GM06990 (cell line): Measurements from ENCODE around the gene JAKMIP3.

Experiments used
- DNase-seq: peaks from one replicate; pipeline ENCODE4 v3.0.0-alpha.2; 2011; ENCODE audit not compliant: insufficient read length; ENCODE audit errors: extremely low read depth
- H3K27me3 ChIP-seq: replicated peaks from 2 replicates; pipeline ENCODE4 v1.6.0; 2011; ENCODE audit warnings: low read length; ENCODE audit not compliant: control insufficient read depth, insufficient read depth
- H3K36me3 ChIP-seq: 2 replicates; pipeline ENCODE4 v1.5.1; 2011; ENCODE audit warnings: low read length; ENCODE audit not compliant: control insufficient read depth, insufficient read depth
- H3K4me3 ChIP-seq: replicated peaks from 2 replicates; pipeline ENCODE4 v1.5.1; 2011; ENCODE audit warnings: low read depth, mild to moderate bottlenecking, control low read depth, low read length
- CTCF ChIP-seq: IDR thresholded peaks from 2 replicates; pipeline ENCODE4 v1.5.1; 2011; ENCODE audit warnings: low read length, control low read depth, mild to moderate bottlenecking, inconsistent platforms; ENCODE audit not compliant: insufficient read depth, poor library complexity, severe bottlenecking

The JAKMIP3 gene

DNA sequence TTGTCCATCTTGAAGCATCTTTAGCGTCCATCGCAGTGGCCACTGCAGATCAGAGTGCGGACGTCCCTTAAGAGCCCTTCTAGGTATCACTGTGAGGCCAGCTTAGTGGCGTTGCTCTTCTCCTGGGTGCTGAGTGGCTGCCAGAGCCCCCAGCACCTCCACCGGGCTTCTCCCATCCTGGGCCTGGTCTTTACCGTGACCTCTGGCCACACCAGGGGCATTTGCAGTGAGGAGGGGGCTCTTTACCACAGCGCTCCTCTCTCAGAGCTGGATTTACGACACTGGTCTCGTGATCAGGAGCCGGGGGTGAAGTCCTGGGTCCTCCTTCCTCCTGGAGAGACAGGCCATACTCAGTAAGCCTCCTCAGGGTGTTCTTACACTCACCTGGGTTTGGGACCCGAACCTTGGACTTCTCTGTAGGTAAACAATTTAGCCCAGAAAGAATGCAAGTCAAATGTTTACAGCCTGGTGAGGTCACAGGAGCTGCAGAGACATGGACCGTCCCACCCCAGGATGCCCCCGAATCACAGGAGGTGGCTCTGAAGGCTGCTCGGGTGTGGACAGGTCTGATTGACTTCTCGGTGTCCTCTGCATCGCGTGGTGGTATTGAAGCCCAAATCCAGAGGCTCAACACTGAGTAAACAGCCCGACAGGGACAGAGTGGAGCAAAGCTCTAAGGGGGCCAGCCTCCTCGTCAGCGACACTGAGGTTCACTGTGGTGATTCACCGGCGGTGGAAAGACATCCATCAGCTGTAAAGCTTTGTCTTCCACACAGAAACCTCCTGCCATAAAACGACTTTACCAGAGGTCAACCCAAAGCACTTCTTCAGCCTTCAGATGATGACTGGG lies 33.0 kb downstream of the JAKMIP3 start:
- H3K36me3 ChIP-seq: no peaks in the 10 kb centered on the region
- TF ChIP-seq CTCF: no peak

GRCh38 chr10:132099389-132100090 lies 33.8 kb downstream of the JAKMIP3 start:
- DNase-seq: no peak
- no peaks in the 10 kb centered on the region for H3K27me3 ChIP-seq
- no peak for TF ChIP-seq CTCF

More for the DNA sequence above, 33.0 kb downstream of the JAKMIP3 start:
- Histone ChIP-seq H3K4me3 (no peak overlapping the region), H3K27me3 (no peaks in the 10 kb centered on the region)
- DNase-seq: no peak

DNA sequence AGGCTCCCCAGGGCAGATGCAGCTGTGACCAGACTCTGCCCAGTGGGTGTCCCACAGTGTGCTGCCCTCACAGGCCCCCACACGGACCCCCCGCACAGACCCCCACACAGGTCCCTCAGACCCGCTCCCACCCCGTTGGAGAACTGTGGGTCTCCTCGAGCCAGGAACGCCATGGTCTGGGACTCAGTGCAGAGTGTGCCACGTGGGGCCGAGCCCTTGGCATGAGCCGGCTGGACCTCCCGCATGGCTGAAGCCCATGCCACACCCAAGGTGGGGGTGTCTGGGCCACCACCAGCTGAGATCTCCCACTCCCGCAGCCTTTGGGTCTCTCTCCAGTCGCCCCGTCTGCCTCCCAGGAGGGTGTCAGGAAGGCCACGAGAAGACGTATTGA lies 34.3 kb downstream of the JAKMIP3 start:
- no peak for TF ChIP-seq CTCF
- Histone ChIP-seq H3K36me3 (no peaks in the 10 kb centered on the region), H3K27me3 (no peaks in the 10 kb centered on the region), H3K4me3 (no peak overlapping the region)
- no peak for DNase-seq

More at GRCh38 chr10:132099389-132100090, 33.8 kb downstream of the JAKMIP3 start:
- H3K4me3 ChIP-seq: no peak overlapping the region
- no peaks in the 10 kb centered on the region for H3K36me3 ChIP-seq

DNA sequence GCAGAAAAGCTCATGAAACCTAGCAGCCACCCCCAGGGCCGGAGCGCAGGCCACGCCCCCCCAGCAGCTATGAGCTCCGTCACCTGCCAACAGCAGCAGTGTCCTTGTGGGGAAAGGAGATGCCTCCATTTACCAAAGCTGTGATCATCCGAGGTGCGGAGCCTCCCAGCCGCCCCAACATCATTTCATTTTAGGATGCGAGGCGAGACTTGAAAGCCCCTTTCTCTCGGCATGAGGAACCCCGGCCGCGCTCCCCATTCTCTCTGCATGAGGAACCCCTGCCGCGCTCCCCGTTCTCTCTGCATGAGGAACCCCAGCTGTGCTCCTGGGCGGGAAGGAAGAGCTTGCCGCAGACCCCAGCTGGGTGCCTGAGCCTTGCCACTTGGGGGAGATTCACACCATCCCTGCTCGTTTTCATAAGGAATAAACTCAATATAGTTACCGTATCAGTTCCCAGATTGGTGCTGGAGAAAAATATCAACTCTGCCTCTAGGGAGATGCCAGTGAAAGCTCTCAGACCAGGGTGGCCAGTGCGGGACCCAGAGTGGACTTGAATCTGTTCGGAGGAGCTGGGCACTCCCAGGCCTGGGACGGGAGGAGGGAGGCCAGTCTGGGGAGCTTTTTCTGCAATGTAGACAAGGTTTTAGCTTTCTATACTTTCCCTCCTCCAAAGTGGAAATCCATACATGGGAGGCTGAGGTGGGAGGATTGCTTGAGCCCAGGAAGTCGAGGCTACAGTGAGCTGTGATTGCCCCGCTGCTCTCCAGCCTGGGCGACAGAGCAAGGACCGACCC lies 35.0 kb downstream of the JAKMIP3 start:
- DNase-seq: no peak
- no peaks in the 10 kb centered on the region for H3K27me3 ChIP-seq
- no peak for TF ChIP-seq CTCF
- H3K36me3 ChIP-seq: no peaks in the 10 kb centered on the region
- H3K4me3 ChIP-seq: no peak overlapping the region

DNA sequence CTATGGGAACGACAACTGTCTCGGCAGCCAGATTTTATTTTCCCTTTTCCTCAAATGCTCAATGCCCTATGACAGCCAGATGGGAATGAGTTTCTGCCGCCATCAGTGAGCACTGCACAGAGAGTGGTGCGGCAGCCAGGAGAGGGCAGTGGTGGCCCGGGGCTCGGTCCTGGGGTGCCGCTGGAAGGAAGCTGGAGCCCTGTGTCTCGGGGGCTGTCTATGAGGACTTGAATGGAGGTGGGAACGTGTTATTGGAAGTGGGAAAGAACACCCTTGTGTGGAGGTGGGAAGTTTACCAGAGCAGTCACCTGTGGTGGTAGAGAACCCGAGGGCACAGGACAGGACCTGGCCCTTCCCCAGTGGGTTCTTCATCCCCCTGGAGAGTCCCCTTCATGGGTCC lies 35.8 kb downstream of the JAKMIP3 start:
- no peak for DNase-seq
- H3K27me3 ChIP-seq: no peaks in the 10 kb centered on the region
- H3K36me3 ChIP-seq: no peaks in the 10 kb centered on the region
- TF ChIP-seq CTCF: peak; percentile 23
- H3K4me3 ChIP-seq: no peak overlapping the region
